Mesendoderm (in vitro differentiated cells): Measurements from ENCODE around the gene FANCC.

Experiments used
- DNase-seq: peaks from one replicate; pipeline ENCODE4 v3.0.0; 2013
- H2AK5ac ChIP-seq: 2 replicates; pipeline ENCODE4 v1.6.1; 2013; ENCODE audit warnings: low read length, inconsistent platforms
- H2BK120ac ChIP-seq: 2 replicates; pipeline ENCODE4 v1.6.1; 2013; ENCODE audit warnings: low read depth, mild to moderate bottlenecking, low read length, moderate library complexity, mixed read lengths
- H2BK15ac ChIP-seq: replicated peaks from 2 replicates; pipeline ENCODE4 v1.6.1; 2013; ENCODE audit warnings: low read depth, mild to moderate bottlenecking, moderate library complexity
- H2BK5ac ChIP-seq: 2 replicates; pipeline ENCODE4 v1.6.1; 2013; ENCODE audit warnings: low read length, inconsistent platforms
- H3K18ac ChIP-seq: 2 replicates; pipeline ENCODE4 v1.6.1; 2013; ENCODE audit warnings: mild to moderate bottlenecking, low read length, mixed read lengths
- H3K23ac ChIP-seq: one replicate; pipeline ENCODE4 v1.6.1; 2013; ENCODE audit warnings: low read length
- H3K27ac ChIP-seq: 2 replicates; pipeline ENCODE4 v1.5.1; 2013; ENCODE audit warnings: low read depth, mild to moderate bottlenecking, inconsistent platforms, low read length, moderate library complexity
- H3K27me3 ChIP-seq: 2 replicates; pipeline ENCODE4 v1.6.1; 2013; ENCODE audit warnings: low read length, control low read depth, mild to moderate bottlenecking, inconsistent platforms; ENCODE audit not compliant: insufficient read depth, poor library complexity
- H3K36me3 ChIP-seq: 2 replicates; pipeline ENCODE4 v1.6.1; 2013; ENCODE audit warnings: low read length, inconsistent platforms; ENCODE audit not compliant: control insufficient read depth, insufficient read depth
- H3K4ac ChIP-seq: one replicate; pipeline ENCODE4 v1.6.1; 2013; ENCODE audit warnings: low read depth, mild to moderate bottlenecking, low read length, moderate library complexity
- H3K4me1 ChIP-seq: 2 replicates; pipeline ENCODE4 v1.6.1; 2013; ENCODE audit warnings: low read depth, low read length, inconsistent platforms; ENCODE audit not compliant: control insufficient read depth
- H3K4me2 ChIP-seq: 2 replicates; pipeline ENCODE4 v1.6.1; 2013; ENCODE audit warnings: low read length
- H3K4me3 ChIP-seq: 2 replicates; pipeline ENCODE4 v1.5.1; 2013; ENCODE audit warnings: mild to moderate bottlenecking, low read length
- H3K56ac ChIP-seq: one replicate; pipeline ENCODE4 v1.6.1; 2013; ENCODE audit warnings: low read length
- H3K79me1 ChIP-seq: 2 replicates; pipeline ENCODE4 v1.6.1; 2013; ENCODE audit warnings: low read length, inconsistent platforms
- H3K79me2 ChIP-seq: 2 replicates; pipeline ENCODE4 v1.6.1; 2013; ENCODE audit warnings: mild to moderate bottlenecking, low read length; ENCODE audit not compliant: control insufficient read depth, insufficient read depth
- H3K9ac ChIP-seq: 2 replicates; pipeline ENCODE4 v1.6.1; 2013; ENCODE audit warnings: low read length, inconsistent platforms
- H4K5ac ChIP-seq: one replicate; pipeline ENCODE4 v1.6.1; 2013; ENCODE audit warnings: low read length
- H4K8ac ChIP-seq: one replicate; pipeline ENCODE4 v1.6.1; 2013; ENCODE audit warnings: low read depth, mild to moderate bottlenecking, control low read depth, low read length, moderate library complexity
- WGBS: extraction: QIAGEN DNeasy Blood & Tissue Kit; methylation state at CpG from one replicate; pipeline ENCODE4 v1.1.7; 2013; ENCODE audit warnings: low lambda C conversion rate, missing lambda C conversion rate; ENCODE audit not compliant: insufficient coverage; ENCODE audit errors: extremely low coverage; 5-methylcytosine and 5-hydroxymethylcytosine counted together

Gene FANCC

DNA sequence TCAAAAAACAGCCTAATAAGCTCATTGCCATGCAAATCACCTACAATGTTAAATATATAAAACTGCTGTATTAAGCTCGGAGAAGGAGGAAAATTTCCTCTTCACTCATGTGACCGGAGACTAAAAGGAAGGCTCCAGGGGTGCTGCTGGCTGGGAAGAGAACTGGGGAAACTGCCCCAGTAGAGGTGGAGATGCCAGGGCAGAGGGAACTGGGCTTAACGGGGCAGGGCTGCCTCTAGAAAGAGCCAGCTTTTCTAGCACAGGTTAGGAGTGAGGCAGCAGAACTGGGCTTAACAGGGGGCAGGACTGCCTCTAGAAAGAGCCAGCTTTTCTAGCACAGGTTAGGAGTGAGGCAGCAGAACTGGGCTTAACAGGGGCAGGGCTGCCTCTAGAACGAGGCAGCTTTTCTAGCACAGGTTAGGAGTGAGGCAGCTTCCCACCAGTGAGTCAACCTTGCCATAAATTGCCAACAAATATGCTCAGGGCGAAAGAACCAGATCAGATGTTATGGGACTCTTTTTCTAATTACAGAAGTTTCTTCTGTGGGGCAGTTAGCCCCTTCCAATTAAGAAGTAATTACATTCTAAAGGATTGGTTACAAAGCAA is 115.3 kb downstream of the FANCC start:
- Histone ChIP-seq H2BK5ac (no peak overlapping the region), H3K56ac (peak overlapping the region; percentile 10), H4K8ac (no peak overlapping the region), H3K18ac (no peak overlapping the region), H2AK5ac (no peak overlapping the region), H3K23ac (no peak overlapping the region), H3K4me1 (no peaks in the 10 kb centered on the region), H3K27me3 (no peaks in the 10 kb centered on the region), H3K79me2 (no peaks in the 10 kb centered on the region), H3K4me2 (no peak overlapping the region), H3K9ac (no peak overlapping the region), H3K27ac (no peak overlapping the region), H3K36me3 (no peaks in the 10 kb centered on the region), H2BK120ac (no peak overlapping the region), H2BK15ac (no peak overlapping the region), H3K4ac (no peak overlapping the region), H3K4me3 (no peak overlapping the region), H4K5ac (no peak overlapping the region), H3K79me1 (peaks cover 2% of the 10 kb centered on the region)
- peak; percentile 7 for DNase-seq
- WGBS = no CpG with 5 or more reads among the region's 5 CpGs

DNA sequence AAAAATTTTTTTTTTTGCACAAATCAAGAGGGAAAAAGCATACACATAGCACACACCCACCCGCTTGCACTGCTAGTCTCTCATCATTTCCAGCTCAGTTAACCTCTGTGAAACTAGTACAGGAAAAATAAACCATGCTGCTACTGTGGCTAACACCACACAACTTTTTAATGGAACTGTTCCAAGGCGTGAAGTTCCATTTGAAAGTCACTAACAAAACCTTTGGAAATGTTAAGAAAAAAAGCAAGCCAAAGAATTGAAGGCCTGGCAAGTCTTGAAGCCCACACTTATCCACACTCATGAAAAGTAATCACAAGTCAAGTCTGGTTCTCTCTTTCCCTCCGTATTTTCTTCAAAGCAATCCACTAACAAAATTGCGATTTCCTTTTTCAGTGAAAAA is 116.3 kb downstream of the FANCC start:
- Histone ChIP-seq H3K79me2 (no peaks in the 10 kb centered on the region), H3K4me3 (no peak overlapping the region), H3K4me1 (no peaks in the 10 kb centered on the region), H3K27ac (no peak overlapping the region), H2BK5ac (no peak overlapping the region), H3K79me1 (peaks cover 2% of the 10 kb centered on the region), H4K8ac (no peak overlapping the region), H3K23ac (no peak overlapping the region), H2BK15ac (no peak overlapping the region), H3K27me3 (no peaks in the 10 kb centered on the region), H3K9ac (no peak overlapping the region), H2AK5ac (no peak overlapping the region), H3K56ac (no peak overlapping the region), H3K18ac (no peak overlapping the region), H4K5ac (peak overlapping the region; percentile 62), H3K4me2 (no peak overlapping the region), H3K4ac (no peak overlapping the region), H3K36me3 (no peaks in the 10 kb centered on the region), H2BK120ac (no peak overlapping the region)
- no CpG with 5 or more reads among the region's 4 CpGs for WGBS
- DNase-seq = no peak

DNA sequence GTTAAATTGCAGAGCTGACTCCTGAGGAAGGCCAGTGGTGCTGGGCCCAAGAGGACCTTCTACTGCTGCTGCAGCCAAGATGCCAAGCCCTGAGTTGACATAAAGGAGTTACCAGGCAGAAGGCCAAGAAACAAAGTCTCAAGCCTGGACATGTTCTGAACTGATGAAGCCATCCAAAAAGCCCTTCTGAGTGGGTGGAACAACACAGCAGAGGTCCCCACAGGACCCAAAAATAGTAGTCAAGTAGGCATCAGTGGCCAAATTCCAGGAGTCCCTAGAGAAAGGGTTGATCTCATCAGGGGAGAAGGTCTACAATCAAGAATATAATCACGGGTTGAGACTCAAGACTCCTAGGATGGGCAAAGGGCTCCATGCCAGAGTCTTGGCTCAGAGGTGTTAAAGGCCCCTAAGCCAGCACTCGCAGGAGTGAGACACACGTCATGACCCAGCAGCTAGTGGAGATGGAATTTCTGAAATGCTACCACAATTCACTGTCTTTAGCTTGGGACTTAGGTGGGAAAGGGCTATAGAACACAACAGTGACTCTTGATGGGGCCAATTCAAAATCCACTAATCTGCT is 119.7 kb downstream of the FANCC start:
- no peak overlapping the region for H3K27ac ChIP-seq
- no peak overlapping the region for H2BK5ac ChIP-seq
- no peak overlapping the region for H2BK120ac ChIP-seq
- no peak for DNase-seq
- H3K56ac ChIP-seq = no peak overlapping the region
- no peak overlapping the region for H3K23ac ChIP-seq
- no peak overlapping the region for H3K4me2 ChIP-seq
- peaks cover 5% of the 10 kb centered on the region for H3K4me1 ChIP-seq
- no peak overlapping the region for H3K18ac ChIP-seq
- H3K4me3 ChIP-seq = no peak overlapping the region
- H3K9ac ChIP-seq = no peak overlapping the region
- H3K36me3 ChIP-seq = no peaks in the 10 kb centered on the region
- no peak overlapping the region for H2BK15ac ChIP-seq
- no peak overlapping the region for H2AK5ac ChIP-seq
- no peaks in the 10 kb centered on the region for H3K27me3 ChIP-seq
- H3K4ac ChIP-seq = no peak overlapping the region
- no peak overlapping the region for H4K5ac ChIP-seq
- no peaks in the 10 kb centered on the region for H3K79me2 ChIP-seq
- no peak overlapping the region for H4K8ac ChIP-seq
- no CpG with 5 or more reads among the region's 3 CpGs for WGBS
- H3K79me1 ChIP-seq = peaks cover 2% of the 10 kb centered on the region

DNA sequence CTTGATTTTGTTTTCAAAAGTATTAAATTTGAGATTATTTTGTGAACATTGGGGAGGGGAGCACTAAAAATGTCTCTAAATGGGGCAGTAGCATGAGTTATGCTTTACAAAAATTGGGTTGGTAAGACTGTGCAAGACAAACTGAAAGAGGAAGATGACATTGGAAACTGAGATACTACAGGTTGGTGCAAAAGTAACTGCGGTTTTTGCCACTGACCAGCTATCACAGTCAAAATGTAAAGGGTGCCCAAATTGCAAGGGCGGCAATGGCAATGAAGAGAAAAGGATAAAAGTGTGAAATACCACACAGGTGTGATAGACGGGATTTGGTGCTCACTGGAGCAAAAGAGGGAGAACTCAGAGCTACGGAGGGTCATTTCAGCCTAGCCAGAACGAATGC is 124.0 kb downstream of the FANCC start:
- peaks cover 2% of the 10 kb centered on the region for H3K79me1 ChIP-seq
- H2BK5ac ChIP-seq = no peak overlapping the region
- no peak overlapping the region for H3K56ac ChIP-seq
- H3K79me2 ChIP-seq = no peaks in the 10 kb centered on the region
- H3K9ac ChIP-seq = no peak overlapping the region
- no peak overlapping the region for H4K8ac ChIP-seq
- no peak for DNase-seq
- H3K4me2 ChIP-seq = no peak overlapping the region
- no peak overlapping the region for H4K5ac ChIP-seq
- H2AK5ac ChIP-seq = no peak overlapping the region
- H3K18ac ChIP-seq = no peak overlapping the region
- no peaks in the 10 kb centered on the region for H3K27me3 ChIP-seq
- H3K27ac ChIP-seq = no peak overlapping the region
- H3K4me3 ChIP-seq = no peak overlapping the region
- no peaks in the 10 kb centered on the region for H3K36me3 ChIP-seq
- H3K23ac ChIP-seq = no peak overlapping the region
- H3K4ac ChIP-seq = no peak overlapping the region
- WGBS = no CpG with 5 or more reads among the region's 5 CpGs
- no peak overlapping the region for H2BK120ac ChIP-seq
- H2BK15ac ChIP-seq = no peak overlapping the region
- peaks cover 5% of the 10 kb centered on the region for H3K4me1 ChIP-seq

DNA sequence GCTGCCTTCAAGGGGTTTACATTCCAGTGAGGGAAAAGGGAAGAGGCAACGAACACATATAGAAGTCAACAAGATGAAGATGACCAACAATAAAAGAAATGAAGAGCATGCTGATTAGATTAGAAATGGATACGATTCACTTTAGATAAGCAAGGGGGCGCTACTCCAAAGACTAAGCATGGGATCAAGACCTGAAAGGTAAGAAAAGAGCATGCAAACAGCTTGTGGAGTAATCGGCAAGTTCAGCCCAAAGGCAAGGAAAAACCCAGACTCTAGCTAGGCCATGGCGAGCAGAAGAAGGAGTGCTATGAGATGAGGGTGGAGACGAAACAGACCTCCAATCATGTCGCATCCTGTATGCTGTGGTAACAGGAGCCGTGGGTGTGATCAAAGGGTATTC is 124.4 kb downstream of the FANCC start:
- H3K4me1 ChIP-seq = peaks cover 5% of the 10 kb centered on the region
- H4K5ac ChIP-seq = no peak overlapping the region

DNA sequence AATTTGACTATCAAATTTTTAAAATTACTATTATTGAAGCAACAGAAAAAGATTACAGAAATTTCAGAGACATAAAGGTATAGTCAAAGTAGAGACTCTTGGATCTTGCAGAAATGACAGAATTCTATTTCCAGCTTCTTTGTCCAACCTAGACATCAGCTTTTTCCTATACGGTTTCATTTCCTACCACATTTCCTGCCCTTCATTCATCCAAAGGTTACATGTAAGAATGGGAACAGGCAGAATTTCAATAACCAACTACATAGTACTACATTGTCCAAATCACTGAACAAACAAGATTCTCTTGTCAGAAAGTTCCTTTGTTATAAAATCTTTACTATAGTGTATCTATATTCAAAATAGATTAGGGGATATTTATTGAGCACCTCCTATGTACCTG is 124.9 kb downstream of the FANCC start:
- no peak overlapping the region for H3K4me3 ChIP-seq
- no peak overlapping the region for H3K4ac ChIP-seq

More for the DNA sequence above, 124.4 kb downstream of the FANCC start:
- H3K27ac ChIP-seq = no peak overlapping the region
- no peak overlapping the region for H2AK5ac ChIP-seq
- no peak overlapping the region for H2BK15ac ChIP-seq
- H3K79me2 ChIP-seq = no peaks in the 10 kb centered on the region
- H3K36me3 ChIP-seq = no peaks in the 10 kb centered on the region
- H3K18ac ChIP-seq = no peak overlapping the region
- no peak overlapping the region for H3K4me2 ChIP-seq
- no peak overlapping the region for H3K23ac ChIP-seq
- H2BK5ac ChIP-seq = no peak overlapping the region
- H4K8ac ChIP-seq = no peak overlapping the region
- peaks cover 2% of the 10 kb centered on the region for H3K79me1 ChIP-seq
- peak; percentile 76 for DNase-seq
- H2BK120ac ChIP-seq = no peak overlapping the region
- no peak overlapping the region for H3K56ac ChIP-seq
- no peak overlapping the region for H3K4me3 ChIP-seq
- no peaks in the 10 kb centered on the region for H3K27me3 ChIP-seq
- H3K4ac ChIP-seq = no peak overlapping the region
- H3K9ac ChIP-seq = no peak overlapping the region
- no CpG with 5 or more reads among the region's 8 CpGs for WGBS

More for the DNA sequence above, 124.9 kb downstream of the FANCC start:
- Histone ChIP-seq H3K36me3 (no peaks in the 10 kb centered on the region), H2BK15ac (no peak overlapping the region), H4K8ac (no peak overlapping the region), H3K56ac (no peak overlapping the region), H3K27me3 (no peaks in the 10 kb centered on the region), H3K23ac (no peak overlapping the region), H2AK5ac (no peak overlapping the region), H2BK120ac (no peak overlapping the region), H2BK5ac (no peak overlapping the region), H3K18ac (no peak overlapping the region), H3K27ac (no peak overlapping the region), H3K4me1 (peaks cover 5% of the 10 kb centered on the region), H3K9ac (no peak overlapping the region), H3K79me1 (peaks cover 2% of the 10 kb centered on the region), H3K79me2 (no peaks in the 10 kb centered on the region), H3K4me2 (no peak overlapping the region), H4K5ac (no peak overlapping the region)
- no peak for DNase-seq
- no CpG with 5 or more reads among the region's 1 CpG for WGBS
